Daoy (cell line): Measurements from ENCODE around the gene GPN1. TPM values are rescaled to one million over a fixed set of nuclear protein-coding genes. Genes with fewer than 3 reads are reported as not detected.
"Not testable (repeated sequence)": the region's sequence is repeated elsewhere in the genome, so short reads cannot be mapped to it uniquely, and the experiment has no call there.

Experiments used
- DNase-seq: peaks from one replicate; pipeline ENCODE4 v3.0.0-alpha.2; 2015; ENCODE audit warnings: low read depth
- total RNA-seq: library from RNA; depleted of rRNA; stranded (reverse); fragments of >200 nt; shearing (Covaris generic); gene quantifications from 2 replicates; pipeline ENCODE4 v1.2.3, GENCODE V29; 2014

Gene GPN1
- total RNA-seq, 1 experiment from 2014 or later: 64.6 TPM

GRCh38 chr2:27627963-27628766 lies 685 bp upstream of the GPN1 start:
- peak; percentile 87 for DNase-seq

- DNase-seq: not testable (repeated sequence)
Observed at GRCh38 chr2:27630257-27630656, 1.4 kb downstream of the GPN1 start.

- no peak for DNase-seq
Observed at GRCh38 chr2:27634291-27634690, 5.4 kb downstream of the GPN1 start.

GRCh38 chr2:27636766-27637165 lies 7.9 kb downstream of the GPN1 start:
- peak; percentile 63 for DNase-seq

- DNase-seq: peak; percentile 58
Observed at GRCh38 chr2:27638037-27638637, 9.3 kb downstream of the GPN1 start.

GRCh38 chr2:27638709-27639108 lies 9.9 kb downstream of the GPN1 start:
- DNase-seq: peak; percentile 69

- no peak for DNase-seq
Observed at GRCh38 chr2:27640722-27641245, 11.9 kb downstream of the GPN1 start.

- DNase-seq: no peak
Observed at GRCh38 chr2:27645197-27645596, 16.3 kb downstream of the GPN1 start.

GRCh38 chr2:27647289-27647688 lies 18.4 kb downstream of the GPN1 start:
- no peak for DNase-seq

GRCh38 chr2:27647737-27648136 lies 18.9 kb downstream of the GPN1 start:
- DNase-seq: no peak

- DNase-seq: no peak
Observed at GRCh38 chr2:27651056-27651455, 22.2 kb downstream of the GPN1 start.

- no peak for DNase-seq
Observed at GRCh38 chr2:27652341-27652740, 23.5 kb downstream of the GPN1 start.

- DNase-seq: no peak
Observed at GRCh38 chr2:27652790-27653189, 23.9 kb downstream of the GPN1 start.

GRCh38 chr2:27653397-27653796 lies 24.5 kb downstream of the GPN1 start:
- peak; percentile 39 for DNase-seq

- DNase-seq: peak; percentile 75
Observed at GRCh38 chr2:27655155-27655951, 26.5 kb downstream of the GPN1 start.

- DNase-seq: no peak
Observed at GRCh38 chr2:27661371-27661770, 32.5 kb downstream of the GPN1 start.

- DNase-seq: peak; percentile 82
Observed at GRCh38 chr2:27663285-27664153, 34.7 kb downstream of the GPN1 start, which contains the start of the genes SLC4A1AP and SUPT7L. Gene SLC4A1AP (plus strand): TSS chr2:27663889. CDS start chr2:27663915, 26 bp downstream. Gene SUPT7L (minus strand): TSS chr2:27663614. CDS start chr2:27662192, 1,422 bp downstream.

- no peak for DNase-seq
Observed at GRCh38 chr2:27664154-27664574, 35.3 kb downstream of the GPN1 start.

- no peak for DNase-seq
Observed at GRCh38 chr2:27664622-27665363, 35.9 kb downstream of the GPN1 start.

- DNase-seq: no peak
Observed at GRCh38 chr2:27667446-27667845, 38.6 kb downstream of the GPN1 start.
